ENCODE data around the gene XKR7. TPM values are rescaled to one million over a fixed set of nuclear protein-coding genes. Genes with fewer than 3 reads are reported as not detected.

The XKR7 gene
- polyA plus RNA-seq, 4 donors: 0.21 to 0.37 TPM; not detected in 2

GRCh38 chr20:31934491-31934890, 33.5 kb upstream of the XKR7 start:
- Histone ChIP-seq H3K27me3 (ENCODE audit: control insufficient read depth in 3 of 3, insufficient read depth in 3 of 3, low read length in 3 of 3) (no peaks in the 10 kb centered on the region), H3K27ac (ENCODE audit: low read depth in 1 of 3, low read length in 2 of 3) (no peak overlapping the region), H3K36me3 (ENCODE audit: control insufficient read depth in 3 of 3, insufficient read depth in 2 of 3, low read depth in 1 of 3, low read length in 3 of 3) (no peaks in the 10 kb centered on the region), H3K4me3 (ENCODE audit: low read depth in 1 of 3, low read length in 3 of 3) (no peak overlapping the region), H3K4me1 (ENCODE audit: control insufficient read depth in 3 of 3, insufficient read depth in 2 of 3, low read depth in 1 of 3, low read length in 2 of 3) (no peaks in the 10 kb centered on the region), H3K9me3 (ENCODE audit: control insufficient read depth in 2 of 2, insufficient read depth in 1 of 2, low read depth in 1 of 2, low read length in 1 of 2) (no peaks in the 10 kb centered on the region)
- 88 to 90% (median 90%) methylated on average over 14 of the region's 14 CpGs for WGBS, 3 donors
- DNase-seq (no peak), FAIRE-seq (no peak)

- H3K27me3 ChIP-seq (ENCODE audit: control insufficient read depth in 3 of 3, insufficient read depth in 3 of 3, low read length in 3 of 3): no peaks in the 10 kb centered on the region
- H3K4me1 ChIP-seq (ENCODE audit: control insufficient read depth in 3 of 3, insufficient read depth in 2 of 3, low read depth in 1 of 3, low read length in 2 of 3): no peaks in the 10 kb centered on the region
- H3K9me3 ChIP-seq (ENCODE audit: control insufficient read depth in 2 of 2, insufficient read depth in 1 of 2, low read depth in 1 of 2, low read length in 1 of 2): no peaks in the 10 kb centered on the region
- no peaks in the 10 kb centered on the region for H3K36me3 ChIP-seq (ENCODE audit: control insufficient read depth in 3 of 3, insufficient read depth in 2 of 3, low read depth in 1 of 3, low read length in 3 of 3)
- no peak for FAIRE-seq
- 53 to 70% (median 54%) methylated on average over 8 of the region's 8 CpGs for WGBS, 3 donors
- no peak for DNase-seq
- H3K27ac ChIP-seq (ENCODE audit: low read depth in 1 of 3, low read length in 2 of 3): no peak overlapping the region
- H3K4me3 ChIP-seq (ENCODE audit: low read depth in 1 of 3, low read length in 3 of 3): no peak overlapping the region
Measured at GRCh38 chr20:31934968-31935764, 32.8 kb upstream of the XKR7 start.

- Histone ChIP-seq H3K27me3 (ENCODE audit: control insufficient read depth in 3 of 3, insufficient read depth in 3 of 3, low read length in 3 of 3) (no peaks in the 10 kb centered on the region), H3K27ac (ENCODE audit: low read depth in 1 of 3, low read length in 2 of 3) (no peak overlapping the region), H3K4me1 (ENCODE audit: control insufficient read depth in 3 of 3, insufficient read depth in 2 of 3, low read depth in 1 of 3, low read length in 2 of 3) (no peaks in the 10 kb centered on the region), H3K9me3 (ENCODE audit: control insufficient read depth in 2 of 2, insufficient read depth in 1 of 2, low read depth in 1 of 2, low read length in 1 of 2) (no peaks in the 10 kb centered on the region), H3K36me3 (ENCODE audit: control insufficient read depth in 3 of 3, insufficient read depth in 2 of 3, low read depth in 1 of 3, low read length in 3 of 3) (no peaks in the 10 kb centered on the region), H3K4me3 (ENCODE audit: low read depth in 1 of 3, low read length in 3 of 3) (no peak overlapping the region)
- WGBS, 3 donors: 80 to 84% (median 82%) methylated on average over 4 of the region's 4 CpGs
- DNase-seq (no peak), FAIRE-seq (no peak)
Measured at GRCh38 chr20:31936420-31936819, 31.5 kb upstream of the XKR7 start.

DNA sequence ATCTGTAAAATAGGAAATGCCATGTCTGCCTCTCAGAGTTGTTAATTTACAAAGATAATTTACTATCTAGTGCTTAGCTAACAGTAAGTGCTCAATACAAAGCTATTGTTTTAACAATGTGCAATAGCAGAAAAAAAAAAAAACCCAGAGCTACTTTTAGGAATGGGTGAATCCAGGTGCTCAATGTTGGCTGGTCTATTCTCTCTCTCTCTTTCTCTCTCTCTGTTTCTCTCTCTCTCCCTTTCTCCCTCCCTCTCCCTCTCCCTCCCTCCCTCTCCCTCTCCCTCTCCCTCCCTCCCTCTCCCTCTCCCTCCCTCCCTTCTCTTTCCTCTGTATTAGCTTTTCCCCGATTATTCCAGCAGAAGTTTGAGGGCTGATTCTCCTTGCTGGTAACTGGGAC, 30.1 kb upstream of the XKR7 start:
- 50 to 58% (median 54%) methylated on average over 1 of the region's 1 CpG for WGBS, 3 donors
- no peak for FAIRE-seq
- H3K27ac ChIP-seq (ENCODE audit: low read depth in 1 of 3, low read length in 2 of 3): no peak overlapping the region

DNA sequence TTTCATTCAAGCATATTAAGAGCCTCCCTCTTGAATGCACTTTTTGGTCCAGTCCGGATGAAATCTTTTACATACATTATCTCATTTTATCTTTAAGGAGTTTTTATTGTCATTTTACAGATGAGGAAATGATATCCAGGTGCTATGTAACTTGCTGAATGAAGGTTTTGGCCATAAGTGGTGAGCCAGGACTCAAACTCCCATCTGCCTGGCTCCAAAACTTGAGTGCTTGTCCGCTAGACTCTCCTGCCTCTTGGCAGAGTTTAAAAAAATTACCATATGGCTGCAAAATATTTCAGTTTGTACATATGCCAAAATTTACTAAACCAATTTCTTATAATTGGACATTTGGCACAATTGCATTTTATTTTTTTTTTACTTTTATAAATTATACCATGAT, 28.3 kb upstream of the XKR7 start:
- Histone ChIP-seq H3K27ac (ENCODE audit: low read depth in 1 of 3, low read length in 2 of 3) (no peak overlapping the region), H3K27me3 (ENCODE audit: control insufficient read depth in 3 of 3, insufficient read depth in 3 of 3, low read length in 3 of 3) (no peaks in the 10 kb centered on the region), H3K36me3 (ENCODE audit: control insufficient read depth in 3 of 3, insufficient read depth in 2 of 3, low read depth in 1 of 3, low read length in 3 of 3) (peaks cover 0 to 23% (median 3%) of the 10 kb centered on the region in 3 donors), H3K4me3 (ENCODE audit: low read depth in 1 of 3, low read length in 3 of 3) (no peak overlapping the region), H3K9me3 (ENCODE audit: control insufficient read depth in 2 of 2, insufficient read depth in 1 of 2, low read depth in 1 of 2, low read length in 1 of 2) (no peaks in the 10 kb centered on the region), H3K4me1 (ENCODE audit: control insufficient read depth in 3 of 3, insufficient read depth in 2 of 3, low read depth in 1 of 3, low read length in 2 of 3) (no peaks in the 10 kb centered on the region)
- DNase-seq (no peak), FAIRE-seq (no peak)
- WGBS, 3 donors: 85 to 90% (median 88%) methylated on average over 2 of the region's 2 CpGs

More for the DNA sequence above, 30.1 kb upstream of the XKR7 start:
- H3K27me3 ChIP-seq (ENCODE audit: control insufficient read depth in 3 of 3, insufficient read depth in 3 of 3, low read length in 3 of 3): no peaks in the 10 kb centered on the region
- H3K4me1 ChIP-seq (ENCODE audit: control insufficient read depth in 3 of 3, insufficient read depth in 2 of 3, low read depth in 1 of 3, low read length in 2 of 3): no peaks in the 10 kb centered on the region
- H3K36me3 ChIP-seq (ENCODE audit: control insufficient read depth in 3 of 3, insufficient read depth in 2 of 3, low read depth in 1 of 3, low read length in 3 of 3): peaks cover 0 to 6% (median 0%) of the 10 kb centered on the region in 3 donors
- H3K9me3 ChIP-seq (ENCODE audit: control insufficient read depth in 2 of 2, insufficient read depth in 1 of 2, low read depth in 1 of 2, low read length in 1 of 2): no peaks in the 10 kb centered on the region
- DNase-seq: no peak
- no peak overlapping the region for H3K4me3 ChIP-seq (ENCODE audit: low read depth in 1 of 3, low read length in 3 of 3)

DNA sequence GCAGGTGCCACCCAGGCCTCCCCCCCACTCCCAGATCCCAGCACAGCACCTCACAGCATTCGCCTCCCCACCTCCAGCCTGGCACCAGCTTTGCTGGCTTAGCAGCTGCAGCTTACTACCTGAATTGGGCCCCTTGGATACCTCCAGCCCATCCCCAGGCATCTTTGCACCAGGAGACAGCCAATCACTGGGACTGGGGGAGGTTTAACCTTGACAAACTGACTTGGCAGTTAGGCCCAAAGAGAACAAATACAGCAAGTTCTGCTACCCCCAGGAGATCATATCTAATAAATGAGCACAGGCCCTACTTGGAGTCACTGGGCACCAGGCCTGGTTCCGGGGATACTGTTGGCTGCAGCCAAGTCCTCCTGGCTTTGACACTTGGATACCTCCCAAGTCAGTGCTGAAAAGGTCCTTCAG, 24.9 kb upstream of the XKR7 start:
- H3K27ac ChIP-seq (ENCODE audit: low read depth in 1 of 3, low read length in 2 of 3): no peak overlapping the region
- H3K4me1 ChIP-seq (ENCODE audit: control insufficient read depth in 3 of 3, insufficient read depth in 2 of 3, low read depth in 1 of 3, low read length in 2 of 3): no peaks in the 10 kb centered on the region
- no peak overlapping the region for H3K4me3 ChIP-seq (ENCODE audit: low read depth in 1 of 3, low read length in 3 of 3)
- WGBS, 3 donors: 73 to 79% (median 74%) methylated on average over 2 of the region's 2 CpGs
- no peak for FAIRE-seq
- H3K9me3 ChIP-seq (ENCODE audit: control insufficient read depth in 2 of 2, insufficient read depth in 1 of 2, low read depth in 1 of 2, low read length in 1 of 2): peaks cover 0 to 2% of the 10 kb centered on the region in 2 donors
- no peak for DNase-seq
- H3K36me3 ChIP-seq (ENCODE audit: control insufficient read depth in 3 of 3, insufficient read depth in 2 of 3, low read depth in 1 of 3, low read length in 3 of 3): peaks cover 10 to 52% (median 21%) of the 10 kb centered on the region in 3 donors
- H3K27me3 ChIP-seq (ENCODE audit: control insufficient read depth in 3 of 3, insufficient read depth in 3 of 3, low read length in 3 of 3): no peaks in the 10 kb centered on the region

GRCh38 chr20:31945319-31945718, 22.6 kb upstream of the XKR7 start:
- Histone ChIP-seq H3K9me3 (ENCODE audit: control insufficient read depth in 2 of 2, insufficient read depth in 1 of 2, low read depth in 1 of 2, low read length in 1 of 2) (peaks cover 0 to 4% of the 10 kb centered on the region in 2 donors), H3K27me3 (ENCODE audit: control insufficient read depth in 3 of 3, insufficient read depth in 3 of 3, low read length in 3 of 3) (no peaks in the 10 kb centered on the region), H3K27ac (ENCODE audit: low read depth in 1 of 3, low read length in 2 of 3) (no peak overlapping the region), H3K36me3 (ENCODE audit: control insufficient read depth in 3 of 3, insufficient read depth in 2 of 3, low read depth in 1 of 3, low read length in 3 of 3) (peaks cover 14 to 69% (median 30%) of the 10 kb centered on the region in 3 donors), H3K4me1 (ENCODE audit: control insufficient read depth in 3 of 3, insufficient read depth in 2 of 3, low read depth in 1 of 3, low read length in 2 of 3) (no peaks in the 10 kb centered on the region), H3K4me3 (ENCODE audit: low read depth in 1 of 3, low read length in 3 of 3) (no peak overlapping the region)
- 84 to 93% (median 85%) methylated on average over 4 of the region's 4 CpGs for WGBS, 3 donors
- FAIRE-seq (no peak), DNase-seq (no peak)

- WGBS, 3 donors: 76 to 88% (median 82%) methylated on average over 6 of the region's 6 CpGs
- Histone ChIP-seq H3K4me1 (ENCODE audit: control insufficient read depth in 3 of 3, insufficient read depth in 2 of 3, low read depth in 1 of 3, low read length in 2 of 3) (peaks cover 0 to 1% (median 0%) of the 10 kb centered on the region in 3 donors), H3K27ac (ENCODE audit: low read depth in 1 of 3, low read length in 2 of 3) (no peak overlapping the region), H3K27me3 (ENCODE audit: control insufficient read depth in 3 of 3, insufficient read depth in 3 of 3, low read length in 3 of 3) (no peaks in the 10 kb centered on the region), H3K36me3 (ENCODE audit: control insufficient read depth in 3 of 3, insufficient read depth in 2 of 3, low read depth in 1 of 3, low read length in 3 of 3) (peaks cover 14 to 69% (median 30%) of the 10 kb centered on the region in 3 donors), H3K9me3 (ENCODE audit: control insufficient read depth in 2 of 2, insufficient read depth in 1 of 2, low read depth in 1 of 2, low read length in 1 of 2) (peaks cover 0 to 4% of the 10 kb centered on the region in 2 donors), H3K4me3 (ENCODE audit: low read depth in 1 of 3, low read length in 3 of 3) (no peak overlapping the region)
- FAIRE-seq (no peak), DNase-seq (no peak)
Measured at GRCh38 chr20:31945785-31946184, 22.2 kb upstream of the XKR7 start.

All from small intestine (tissue), 7 donors.